ENCODE data around the gene TAF4. TPM values are rescaled to one million over a fixed set of nuclear protein-coding genes. Genes with fewer than 3 reads are reported as not detected.

The TAF4 gene
- total RNA-seq, 1 experiment from 2014 or later = 2.5 TPM

DNA sequence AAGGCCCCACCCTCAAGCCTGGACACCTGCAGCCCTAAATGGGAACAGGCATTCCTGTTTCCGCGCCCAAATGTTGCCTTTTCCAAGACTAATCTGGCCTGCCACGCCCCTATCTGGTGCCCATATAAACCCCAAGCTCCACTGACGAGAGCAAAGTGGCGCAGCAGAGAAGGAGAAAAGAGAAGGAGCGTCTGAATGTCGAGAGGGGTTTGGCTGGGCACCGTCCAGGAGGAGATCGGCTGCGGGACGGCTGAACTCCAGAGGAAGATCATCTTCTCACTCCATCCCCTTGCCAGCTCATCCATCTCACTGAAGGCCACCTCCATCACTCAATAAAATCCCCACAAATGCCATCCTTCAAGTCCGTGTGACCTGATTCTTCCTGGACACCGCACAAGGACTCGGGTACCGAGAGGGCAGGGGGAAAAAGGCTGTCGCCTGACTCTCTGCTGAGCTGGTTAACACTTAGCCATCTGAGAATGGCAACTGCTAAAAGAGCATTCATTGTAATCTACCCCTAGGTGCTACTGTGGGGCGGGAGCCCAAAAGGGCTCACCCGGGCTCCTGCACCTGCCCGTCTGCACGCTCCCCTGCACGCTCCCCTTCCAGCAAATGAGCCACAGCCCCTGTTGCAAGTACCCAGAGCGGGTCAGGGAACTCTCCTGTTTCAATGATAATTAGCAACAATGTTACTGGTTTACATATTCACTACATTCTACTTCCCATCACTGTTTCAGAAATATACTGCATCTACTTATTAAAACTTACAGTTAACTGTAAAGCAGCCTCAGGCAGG, 23.5 kb downstream of the TAF4 start:
- DNase-seq (ENCODE audit: low read depth) = no peak

DNA sequence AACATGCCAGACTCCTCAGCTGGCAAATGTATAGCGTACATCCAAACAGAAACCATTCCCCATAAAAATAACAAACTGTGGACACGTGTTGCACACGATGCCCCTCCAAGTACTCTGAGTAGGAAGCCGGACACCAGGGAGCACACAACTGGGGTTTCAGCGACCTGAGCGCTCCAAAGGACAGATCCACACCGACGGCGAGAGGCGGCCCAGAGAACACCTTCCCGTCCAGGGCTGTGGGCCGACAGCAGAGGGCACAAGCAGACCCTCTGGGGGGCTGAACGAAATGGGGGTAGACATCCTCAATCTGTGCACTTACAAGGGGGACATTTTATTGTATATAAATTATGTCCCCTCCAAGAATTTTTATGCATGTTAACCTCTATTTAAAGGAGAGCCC, 24.7 kb downstream of the TAF4 start:
- no peak for DNase-seq (ENCODE audit: low read depth)

DNA sequence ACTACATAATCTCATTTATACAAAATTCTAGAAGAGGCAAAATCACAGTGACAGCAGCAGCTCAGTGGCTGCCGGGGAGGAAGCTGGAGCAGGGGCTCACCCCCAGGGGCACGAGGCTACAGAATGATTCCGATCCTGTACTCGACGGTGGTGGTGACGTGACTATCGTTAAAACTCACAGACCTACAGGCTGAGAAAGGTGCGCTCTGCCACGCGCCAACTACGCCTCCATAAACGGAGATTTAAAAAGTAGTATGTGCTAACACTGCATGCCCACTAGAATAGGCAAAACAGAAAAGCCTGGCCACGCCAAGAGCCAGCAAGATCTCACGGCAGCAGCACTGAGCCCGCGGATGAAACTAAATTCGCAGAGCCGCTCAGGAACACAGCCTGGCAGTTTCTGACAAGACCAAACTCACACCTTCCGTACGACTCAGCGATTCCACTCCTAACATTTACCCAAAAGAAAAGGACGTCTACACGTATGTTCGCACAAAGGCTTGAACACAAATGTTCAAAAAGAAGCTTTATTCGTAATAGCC, 25.2 kb downstream of the TAF4 start:
- DNase-seq (ENCODE audit: low read depth) = no peak

- no peak for DNase-seq (ENCODE audit: low read depth)
Observed at GRCh38 chr20:62039738-62040137, 25.9 kb downstream of the TAF4 start.

DNA sequence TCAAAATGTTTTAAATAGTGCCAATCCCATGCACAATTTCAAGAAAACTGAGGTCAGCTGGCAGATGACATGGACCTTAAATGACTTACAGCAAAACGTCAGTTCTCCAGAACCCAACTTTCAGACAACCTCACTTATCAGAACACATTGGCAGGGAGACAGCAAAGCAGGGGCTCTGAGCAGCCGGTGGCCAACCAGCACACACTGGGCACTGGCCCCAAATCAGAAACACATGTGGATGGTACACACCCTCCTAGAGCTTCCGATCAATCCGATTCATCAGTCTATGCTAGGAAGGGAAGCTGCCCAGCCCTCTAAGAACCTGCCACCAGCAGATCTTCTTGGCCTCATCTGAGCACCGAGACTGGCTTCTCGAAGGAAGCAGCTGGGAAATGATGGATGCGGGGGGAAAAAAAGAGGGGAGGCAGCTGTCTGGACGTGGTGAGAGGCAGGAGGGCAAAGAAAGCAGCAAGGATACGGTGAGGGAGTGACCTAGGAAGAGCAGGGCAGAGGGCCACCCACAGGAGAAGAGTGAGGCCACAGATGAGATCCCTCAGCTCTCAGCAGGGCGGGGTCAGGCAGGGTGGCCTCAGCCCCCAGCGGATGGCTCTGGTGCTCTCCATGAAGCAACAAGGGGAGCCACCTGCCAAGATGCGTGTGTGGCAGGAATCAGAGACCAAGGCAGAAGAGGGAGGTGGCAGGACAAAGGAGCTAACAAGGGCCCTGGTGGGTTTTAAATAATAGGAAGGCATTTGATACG, 32.9 kb downstream of the TAF4 start:
- DNase-seq (ENCODE audit: low read depth) = no peak

DNA sequence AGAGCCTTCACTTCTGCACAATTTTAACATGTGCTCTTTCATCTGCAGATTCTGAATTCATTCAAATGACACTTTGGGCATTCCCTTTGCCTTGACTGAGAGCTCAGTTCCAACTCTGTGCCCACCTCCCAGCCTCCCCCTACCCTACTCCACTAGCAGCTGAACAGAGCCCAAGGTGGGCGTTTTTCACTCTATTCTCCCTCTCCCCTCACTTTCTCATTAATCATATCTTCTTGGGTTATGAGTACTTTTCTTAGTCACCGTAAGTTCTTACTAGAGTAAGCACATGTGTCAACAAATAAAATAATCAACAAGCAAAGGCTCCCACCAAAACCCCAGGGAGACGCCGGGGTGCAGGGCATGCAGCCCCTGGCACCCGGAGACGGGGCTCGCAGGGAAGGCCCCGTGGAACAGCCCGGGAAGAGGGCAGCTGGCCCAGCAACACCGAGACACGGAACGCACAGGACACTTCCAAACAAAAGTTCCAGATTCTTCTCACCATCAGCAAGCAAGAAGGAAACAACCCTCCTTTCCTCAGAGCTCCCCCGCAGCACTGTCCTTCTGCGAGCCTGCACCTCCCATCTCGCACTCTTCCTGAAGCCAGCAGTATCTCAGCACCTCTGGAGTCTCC, 34.1 kb downstream of the TAF4 start:
- no peak for DNase-seq (ENCODE audit: low read depth)

GRCh38 chr20:62030834-62031434, 34.7 kb downstream of the TAF4 start:
- no peak for DNase-seq (ENCODE audit: low read depth)

- no peak for DNase-seq (ENCODE audit: low read depth)
Observed at GRCh38 chr20:62030357-62030756, 35.3 kb downstream of the TAF4 start.

- DNase-seq (ENCODE audit: low read depth) = no peak
Observed at GRCh38 chr20:62029949-62030348, 35.7 kb downstream of the TAF4 start.

DNA sequence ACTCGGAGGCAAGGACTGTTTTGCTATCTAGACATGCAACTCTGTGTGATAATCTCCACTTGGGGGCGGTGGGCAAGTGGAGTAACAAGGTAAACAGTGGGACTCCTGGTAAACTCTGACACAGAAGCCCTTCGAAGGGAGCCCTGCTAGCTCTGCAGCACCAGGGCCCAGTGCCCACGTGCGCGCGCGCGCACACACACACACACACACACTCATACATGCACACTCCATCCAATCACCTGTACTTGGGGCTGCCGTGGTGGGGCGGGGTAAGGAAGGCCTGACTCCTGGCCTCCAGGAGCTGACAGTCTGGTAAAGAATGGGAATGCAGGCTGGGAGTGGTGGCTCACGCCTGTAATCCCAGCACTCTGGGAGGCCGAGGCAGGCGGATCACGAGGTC, 36.4 kb downstream of the TAF4 start:
- no peak for DNase-seq (ENCODE audit: low read depth)

GRCh38 chr20:62028384-62028783, 37.3 kb downstream of the TAF4 start:
- no peak for DNase-seq (ENCODE audit: low read depth)

DNA sequence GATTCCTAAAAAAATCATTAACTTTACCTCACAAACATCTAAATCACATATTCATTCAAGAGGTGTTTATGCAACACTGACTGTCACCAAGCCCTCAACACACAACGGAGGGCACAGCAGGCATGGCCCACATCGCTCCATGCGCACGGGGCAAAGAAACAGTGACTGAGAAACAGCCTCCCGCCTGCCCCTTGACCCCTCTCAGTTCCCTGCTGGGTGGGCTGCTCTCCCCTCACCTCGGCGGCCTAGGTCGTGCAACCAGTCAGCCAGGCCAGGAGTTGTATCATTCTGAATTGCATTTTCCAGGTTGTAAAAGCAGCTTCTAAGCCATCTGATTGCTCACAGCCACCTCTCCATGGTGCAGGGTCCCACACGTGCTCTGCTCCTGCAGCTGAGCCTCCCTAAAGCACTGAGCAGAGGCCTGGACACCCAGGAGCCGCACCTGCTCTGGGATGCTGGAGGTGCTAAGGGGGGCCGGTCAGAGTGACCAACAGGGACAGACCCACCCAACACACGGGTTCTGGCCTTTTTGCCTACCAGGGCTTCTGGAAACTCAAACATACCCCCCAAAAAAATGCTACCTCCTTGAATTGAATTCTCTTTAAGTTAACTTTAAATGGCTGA, 37.9 kb downstream of the TAF4 start:
- no peak for DNase-seq (ENCODE audit: low read depth)

GRCh38 chr20:62027116-62027515, 38.6 kb downstream of the TAF4 start:
- no peak for DNase-seq (ENCODE audit: low read depth)

DNA sequence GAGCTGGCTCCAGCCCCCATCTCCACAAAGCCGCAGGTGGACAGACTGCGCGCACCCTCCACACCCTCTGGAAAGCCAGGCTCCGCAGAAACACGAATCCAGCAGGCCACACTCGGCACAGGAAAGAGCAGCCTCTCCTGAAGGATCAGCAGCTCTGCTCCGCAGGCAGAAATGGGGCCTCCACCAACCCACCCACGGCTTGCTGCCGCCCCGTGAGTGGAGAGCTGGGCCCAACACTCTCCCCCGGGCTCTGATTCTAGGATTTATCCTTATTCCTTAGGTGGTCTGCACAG, 39.2 kb downstream of the TAF4 start:
- no peak for DNase-seq (ENCODE audit: low read depth)

DNA sequence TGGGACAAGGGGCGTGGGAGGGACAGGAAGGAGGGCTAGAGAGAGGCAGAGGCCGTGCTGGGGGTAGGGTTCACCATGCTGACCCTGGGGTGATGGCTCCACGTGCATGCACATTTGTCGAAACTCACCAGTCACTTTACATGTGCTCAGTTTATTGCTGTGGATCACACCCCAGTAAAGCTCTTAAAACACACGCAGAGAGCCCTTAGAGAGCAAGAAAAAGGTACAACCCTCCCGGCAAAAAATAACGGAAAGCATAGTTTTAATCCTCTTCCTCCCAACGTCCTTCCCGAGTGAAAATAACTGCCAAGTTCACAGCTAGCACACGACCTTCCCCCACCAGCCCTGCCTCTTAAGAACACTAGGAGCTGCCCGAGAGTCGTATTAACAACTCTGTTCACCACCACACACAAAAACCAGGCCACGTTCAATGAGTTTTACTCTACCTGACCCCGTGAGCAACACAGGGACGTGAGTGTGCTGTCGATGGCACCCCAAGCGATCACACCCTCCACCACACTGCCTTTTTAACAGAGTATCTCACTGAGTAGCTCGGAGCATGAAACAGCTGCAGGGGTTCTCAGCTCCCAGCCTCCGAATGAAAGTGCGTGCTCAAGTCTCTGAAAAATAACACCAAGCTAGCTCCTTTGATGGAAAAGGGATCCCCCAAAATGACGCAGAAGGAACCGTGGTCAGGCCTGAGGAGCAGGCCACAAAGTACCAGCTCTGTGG, 39.7 kb downstream of the TAF4 start:
- DNase-seq (ENCODE audit: low read depth) = no peak

DNA sequence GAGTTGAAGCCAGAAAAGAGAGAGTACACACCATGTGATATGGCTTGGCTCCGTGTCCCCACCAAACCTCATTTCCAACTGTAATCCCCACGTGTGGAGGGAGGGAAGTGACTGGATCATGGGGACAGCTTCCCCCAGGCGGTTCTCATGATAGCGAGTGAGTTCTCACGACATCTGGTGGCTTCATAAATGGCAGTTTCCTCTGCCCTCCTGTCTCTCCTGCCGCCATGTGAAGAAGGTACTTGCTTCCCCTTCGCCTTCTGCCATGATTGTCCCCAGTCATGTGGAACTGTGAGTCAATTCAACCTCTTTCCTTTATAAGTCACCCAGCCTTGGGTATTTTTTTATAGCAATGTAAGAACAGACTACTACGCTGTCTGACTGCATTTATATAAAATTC, 40.3 kb downstream of the TAF4 start:
- DNase-seq (ENCODE audit: low read depth) = no peak

GRCh38 chr20:62023935-62024334, 41.7 kb downstream of the TAF4 start:
- no peak for DNase-seq (ENCODE audit: low read depth)

DNA sequence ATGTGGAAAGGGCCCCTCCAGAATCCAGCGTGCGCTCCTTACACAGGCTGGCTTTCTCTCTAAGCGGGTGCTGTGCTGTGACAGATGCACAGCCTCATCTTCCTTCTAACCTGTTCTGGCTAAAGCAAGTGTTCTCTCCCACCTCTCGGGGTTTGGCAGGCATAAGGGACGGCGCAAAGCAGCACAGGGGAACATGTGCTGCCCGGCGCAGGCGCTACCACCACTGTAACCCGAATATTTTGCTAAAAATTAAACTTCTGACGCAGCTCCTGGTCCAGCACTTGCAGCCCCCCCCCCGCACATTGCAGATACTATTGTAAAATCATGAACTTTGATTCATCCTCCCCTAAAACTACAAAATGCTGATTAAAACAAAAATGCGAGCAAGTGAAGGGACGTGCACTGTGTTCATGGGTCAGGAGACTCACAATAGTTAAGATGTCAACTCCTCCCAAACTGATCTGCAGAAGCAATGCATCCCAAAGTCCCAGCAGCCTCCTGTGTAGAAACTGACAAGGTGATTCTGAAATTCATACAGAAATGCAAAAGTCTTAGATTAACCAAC, 43.0 kb downstream of the TAF4 start:
- DNase-seq (ENCODE audit: low read depth) = no peak

DNA sequence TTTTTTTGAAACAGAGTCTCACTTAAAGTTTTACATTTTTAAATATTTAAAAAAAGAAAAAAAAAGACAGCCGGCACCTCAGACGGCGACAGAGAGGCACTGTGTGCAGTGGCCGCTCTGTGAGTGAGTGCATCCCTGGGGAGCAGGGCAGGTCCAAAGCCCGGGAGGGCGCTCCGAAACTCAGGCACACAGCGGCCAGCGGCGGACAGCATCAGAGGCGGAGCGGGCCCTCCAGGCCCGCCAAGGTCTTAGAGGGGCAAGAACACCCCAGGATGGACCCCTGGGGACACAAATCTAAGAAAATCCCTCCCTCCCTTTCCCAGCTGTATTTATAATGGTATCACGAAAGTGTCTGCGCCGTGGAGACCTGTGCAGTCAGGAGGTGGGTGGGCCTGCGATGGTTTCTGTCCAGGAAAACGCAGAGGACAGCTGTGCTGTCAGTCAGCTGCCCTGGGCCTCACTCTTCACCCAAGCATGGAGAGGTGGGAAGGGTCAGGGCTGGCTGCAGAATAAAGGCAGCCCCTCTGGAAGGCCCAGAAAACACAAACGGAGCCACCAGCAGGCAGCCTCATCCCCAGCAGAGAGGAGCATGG, 43.8 kb downstream of the TAF4 start:
- DNase-seq (ENCODE audit: low read depth) = no peak

DNA sequence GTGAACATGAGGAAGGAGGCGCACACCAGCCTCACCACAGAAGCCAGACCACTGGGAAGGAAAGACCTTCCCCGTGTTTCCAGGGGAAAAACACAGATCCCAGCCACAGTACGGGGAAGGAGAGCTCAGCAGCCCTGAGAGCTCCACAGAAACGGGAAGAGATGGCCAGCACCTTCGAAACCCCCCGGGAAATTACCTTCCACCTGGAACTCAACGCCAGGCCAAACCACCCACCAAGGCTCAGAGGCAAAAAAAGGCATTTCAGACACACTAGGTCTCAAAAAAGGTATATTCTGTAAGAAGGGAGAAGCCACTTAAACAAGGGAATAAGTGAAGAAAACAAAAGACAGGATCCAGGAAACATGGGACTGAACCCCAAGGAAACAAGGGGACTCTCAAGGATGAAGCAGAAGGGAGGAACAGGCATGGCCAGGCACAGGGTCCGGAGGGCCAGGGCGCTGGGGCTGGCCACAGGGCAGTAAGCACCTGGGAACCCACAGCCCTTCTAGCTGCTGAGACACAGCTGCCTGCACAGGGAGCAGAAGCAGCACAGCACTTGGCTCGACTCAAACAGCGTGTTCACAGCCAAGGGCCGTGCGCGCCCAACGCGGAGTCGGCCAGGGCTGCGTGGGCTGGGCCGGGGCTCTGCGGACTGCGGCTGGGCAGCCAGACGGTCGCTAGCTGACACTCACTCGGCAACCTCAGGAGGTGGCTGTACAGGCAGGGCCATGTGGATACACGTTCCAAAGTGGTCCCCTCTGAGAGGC, 44.6 kb downstream of the TAF4 start:
- no peak for DNase-seq (ENCODE audit: low read depth)
